Endothelial cell of umbilical vein (primary cell): Measurements from ENCODE around the gene ADGRG3. TPM values are rescaled to one million over a fixed set of nuclear protein-coding genes. Genes with fewer than 3 reads are reported as not detected.

Experiments used
- BruUV-seq: library from RNA; stranded (reverse); fragments of 400-500 nt; replicated peaks from 2 replicates; lab custom pipeline; 2021; lab: Mats Ljungman, UMichigan
- CTCF ChIA-PET: fragments of 300-600, 350-600 bp; sonication (Branson Sonifier 250); formaldehyde crosslinking; loops from one replicate; lab custom pipeline; 2021; ENCODE audit warnings: antibody characterized with exemption, inconsistent platforms; lab: Charles Lee
- POLR2A ChIA-PET: fragments of 300-600, 350-600 bp; sonication (Branson Sonifier 250); formaldehyde crosslinking; loops from one replicate; lab custom pipeline; 2021; ENCODE audit warnings: antibody characterized with exemption, inconsistent platforms; lab: Charles Lee
- DNase-seq: peaks from one replicate; pipeline ENCODE4 v3.0.0-alpha.2; 2011; ENCODE audit warnings: low read depth, low spot score
- FAIRE-seq: peaks from 2 replicates; lab custom pipeline; 2011; peaks lifted over from hg19 to GRCh38; lab: Jason Lieb, UNC
- H2AFZ ChIP-seq: 2 replicates; pipeline ENCODE4 v1.6.0; 2012; ENCODE audit warnings: low read depth, low read length, control low read depth, inconsistent platforms
- H3K27ac ChIP-seq: 2 replicates; pipeline ENCODE4 v1.5.1; 2011; ENCODE audit warnings: low read depth, mild to moderate bottlenecking, control low read depth, low read length, moderate library complexity; ENCODE audit not compliant: insufficient read depth
- H3K27me3 ChIP-seq, 2 experiments: 2 replicates each; pipeline versions ENCODE4 v1.6.0 to v1.6.1; 2011; ENCODE audit warnings: low read length in 2 of 2, mixed read lengths in 1 of 2; ENCODE audit not compliant: control insufficient read depth in 2 of 2, insufficient read depth in 2 of 2
- H3K36me3 ChIP-seq, 2 experiments: 2 replicates in 1 of 2; 3 replicates in 1 of 2; pipeline ENCODE4 v1.5.1; 2011; ENCODE audit warnings: low read length in 2 of 2, mild to moderate bottlenecking in 1 of 2, moderate library complexity in 1 of 2; ENCODE audit not compliant: control insufficient read depth in 2 of 2, insufficient read depth in 2 of 2; ENCODE audit errors: extremely low read depth in 1 of 2
- H3K4me1 ChIP-seq: 3 replicates; pipeline ENCODE4 v1.5.1; 2011; ENCODE audit warnings: mild to moderate bottlenecking, low read length; ENCODE audit not compliant: control insufficient read depth, insufficient read depth; ENCODE audit errors: extremely low read depth
- H3K4me2 ChIP-seq: 2 replicates; pipeline ENCODE4 v1.6.1; 2011; ENCODE audit warnings: low read length, control low read depth, mixed read lengths; ENCODE audit not compliant: insufficient read depth
- H3K4me3 ChIP-seq, 3 experiments: fragments of 200-600 bp in 1 of 3; sonication (generic), shearing (Covaris generic) in 1 of 3; replicated peaks in 1 of 3; 2 replicates each; pipeline ENCODE4 v1.5.1; 2011 to 2016; ENCODE audit warnings: control low read depth in 3 of 3, low read length in 3 of 3, mild to moderate bottlenecking in 2 of 3, inconsistent platforms in 1 of 3, low read depth in 1 of 3, moderate library complexity in 1 of 3; ENCODE audit not compliant: insufficient read depth in 1 of 3
- H3K79me2 ChIP-seq: 2 replicates; pipeline ENCODE4 v1.6.0; 2012; ENCODE audit warnings: low read length, inconsistent platforms; ENCODE audit not compliant: control insufficient read depth, insufficient read depth
- H3K9ac ChIP-seq: replicated peaks from 2 replicates; pipeline ENCODE3; 2011; ENCODE audit warnings: low read length, control low read depth; ENCODE audit not compliant: insufficient read depth; ENCODE audit errors: extremely low read depth
- H3K9me1 ChIP-seq: replicated peaks from 3 replicates; pipeline ENCODE4 v1.6.0; 2011; ENCODE audit warnings: mild to moderate bottlenecking, low read length; ENCODE audit not compliant: control insufficient read depth, insufficient read depth; ENCODE audit errors: extremely low read depth
- H3K9me3 ChIP-seq: replicated peaks from 2 replicates; pipeline ENCODE4 v1.5.1; 2012; ENCODE audit warnings: low read length, inconsistent platforms; ENCODE audit not compliant: control insufficient read depth, insufficient read depth
- H4K20me1 ChIP-seq: replicated peaks from 2 replicates; pipeline ENCODE3; 2011; ENCODE audit warnings: mild to moderate bottlenecking, low read length; ENCODE audit not compliant: control insufficient read depth, insufficient read depth; ENCODE audit errors: extremely low read depth
- EZH2 ChIP-seq: IDR thresholded peaks from 2 replicates; pipeline ENCODE4 v1.6.1; 2012; ENCODE audit warnings: borderline replicate concordance, low read depth, mild to moderate bottlenecking, moderate library complexity, low read length, inconsistent platforms; ENCODE audit not compliant: severe bottlenecking
- FOS ChIP-seq: IDR thresholded peaks from 2 replicates; pipeline ENCODE4 v1.6.1; 2011; ENCODE audit warnings: mild to moderate bottlenecking, low read length, moderate library complexity, borderline replicate concordance; ENCODE audit not compliant: insufficient read depth
- GATA2 ChIP-seq: IDR thresholded peaks from 2 replicates; pipeline ENCODE4 v1.7.0; 2011; ENCODE audit warnings: low read depth, mild to moderate bottlenecking, moderate library complexity, mixed read lengths, low read length; ENCODE audit not compliant: insufficient read length, insufficient read depth
- JUN ChIP-seq: IDR thresholded peaks from 2 replicates; pipeline ENCODE4 v1.6.1; 2011; ENCODE audit warnings: borderline replicate concordance, low read depth; ENCODE audit not compliant: insufficient read length, insufficient read depth
- MYC ChIP-seq: IDR thresholded peaks from one replicate; pipeline ENCODE4 v1.6.1; 2011; ENCODE audit warnings: mild to moderate bottlenecking, low read depth, low read length
- POLR2A ChIP-seq: IDR thresholded peaks from 2 replicates; pipeline ENCODE4 v1.6.1; 2012; ENCODE audit warnings: low read depth, mild to moderate bottlenecking, control low read depth, low read length
- POLR2AphosphoS5 ChIP-seq: IDR thresholded peaks from 2 replicates; pipeline ENCODE4 v1.6.1; 2012; ENCODE audit warnings: low read depth, mild to moderate bottlenecking, control low read depth, low read length, moderate library complexity; ENCODE audit not compliant: insufficient read depth
- dilution Hi-C: fragments of 300-500 bp; cut with MboI; formaldehyde crosslinking; loops from one replicate; pipeline ENCODE4 v1.15.0; 2019; ENCODE audit warnings: low sequenced_read_pairs; ENCODE audit not compliant: extremely low pct_ligation_motif_present
- intact Hi-C: fragments of 100-400 bp; cut with micrococcal nuclease; formaldehyde crosslinking; loops from one replicate; pipeline ENCODE4 v1.10.0; 2022
- polyA plus RNA-seq, 4 experiments: library from polyadenylated mRNA; depleted of rRNA in 3 of 4; stranded (reverse) in 3 of 4; unstranded in 1 of 4; fragments of >200 nt; gene quantifications; 2 replicates each; pipeline versions ENCODE4 v1.2.1 to v1.2.3, GENCODE V29; 2011 to 2012; ENCODE audit warnings: missing spikeins in 1 of 4
- total RNA-seq: library from RNA; stranded (reverse); gene quantifications from 2 replicates; pipeline ENCODE4 v1.2.3, GENCODE V29; 2021
- TF ChIP-seq, protein P1 (sequence below): IDR thresholded peaks from 2 replicates; pipeline ENCODE4 v1.6.1; 2011; ENCODE audit not compliant: insufficient read depth, insufficient read length
- TF ChIP-seq, protein P2 (sequence below), 2 donors: IDR thresholded peaks; 1 replicate in 1 of 2; 2 replicates in 1 of 2; pipeline ENCODE4 v1.5.1; 2011; ENCODE audit warnings: low read length in 2 of 2, mild to moderate bottlenecking in 2 of 2, moderate library complexity in 2 of 2, control low read depth in 1 of 2, inconsistent platforms in 1 of 2, low read depth in 1 of 2; ENCODE audit not compliant: insufficient read depth in 1 of 2; ENCODE audit errors: extremely low read depth in 1 of 2

ADGRG3 gene
- total and polyA plus RNA-seq, 2 donors (not counting 3 experiments of a cell fraction or from before 2014, with no cell fraction given): not detected

DNA sequence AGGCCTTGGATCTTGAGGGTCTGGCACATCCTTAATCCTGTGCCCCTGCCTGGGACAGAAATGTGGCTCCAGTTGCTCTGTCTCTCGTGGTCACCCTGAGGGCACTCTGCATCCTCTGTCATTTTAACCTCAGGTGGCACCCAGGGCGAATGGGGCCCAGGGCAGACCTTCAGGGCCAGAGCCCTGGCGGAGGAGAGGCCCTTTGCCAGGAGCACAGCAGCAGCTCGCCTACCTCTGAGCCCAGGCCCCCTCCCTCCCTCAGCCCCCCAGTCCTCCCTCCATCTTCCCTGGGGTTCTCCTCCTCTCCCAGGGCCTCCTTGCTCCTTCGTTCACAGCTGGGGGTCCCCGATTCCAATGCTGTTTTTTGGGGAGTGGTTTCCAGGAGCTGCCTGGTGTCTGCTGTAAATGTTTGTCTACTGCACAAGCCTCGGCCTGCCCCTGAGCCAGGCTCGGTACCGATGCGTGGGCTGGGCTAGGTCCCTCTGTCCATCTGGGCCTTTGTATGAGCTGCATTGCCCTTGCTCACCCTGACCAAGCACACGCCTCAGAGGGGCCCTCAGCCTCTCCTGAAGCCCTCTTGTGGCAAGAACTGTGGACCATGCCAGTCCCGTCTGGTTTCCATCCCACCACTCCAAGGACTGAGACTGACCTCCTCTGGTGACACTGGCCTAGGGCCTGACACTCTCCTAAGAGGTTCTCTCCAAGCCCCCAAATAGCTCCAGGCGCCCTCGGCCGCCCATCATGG, 4.0 kb upstream of the ADGRG3 start:
- dilution Hi-C loops (no loop called here), intact Hi-C loops (no loop called here)
- Histone ChIP-seq H3K4me3 (no peak overlapping the region), H3K9ac (no peak overlapping the region), H3K9me3 (no peaks in the 10 kb centered on the region), H3K79me2 (no peaks in the 10 kb centered on the region), H3K4me1 (no peaks in the 10 kb centered on the region), H3K27me3 (no peaks in the 10 kb centered on the region), H3K27ac (no peak overlapping the region), H3K4me2 (no peak overlapping the region), H4K20me1 (no peaks in the 10 kb centered on the region), H3K36me3 (peaks cover 2 to 3% of the 10 kb centered on the region in 2 experiments), H3K9me1 (no peaks in the 10 kb centered on the region), H2AFZ (no peak overlapping the region)
- DNase-seq (no peak), FAIRE-seq (no peak)
- POLR2A ChIA-PET: no interaction called here
- BruUV-seq: TSS peak; percentile 85
- TF ChIP-seq EZH2 (no peak), POLR2AphosphoS5 (no peak), FOS (no peak), JUN (no peak), GATA2 (no peak), POLR2A (no peak), MYC (no peak)
- TF ChIP-seq, protein P1, sequence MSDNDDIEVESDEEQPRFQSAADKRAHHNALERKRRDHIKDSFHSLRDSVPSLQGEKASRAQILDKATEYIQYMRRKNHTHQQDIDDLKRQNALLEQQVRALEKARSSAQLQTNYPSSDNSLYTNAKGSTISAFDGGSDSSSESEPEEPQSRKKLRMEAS: no peak
- TF ChIP-seq, protein P2, sequence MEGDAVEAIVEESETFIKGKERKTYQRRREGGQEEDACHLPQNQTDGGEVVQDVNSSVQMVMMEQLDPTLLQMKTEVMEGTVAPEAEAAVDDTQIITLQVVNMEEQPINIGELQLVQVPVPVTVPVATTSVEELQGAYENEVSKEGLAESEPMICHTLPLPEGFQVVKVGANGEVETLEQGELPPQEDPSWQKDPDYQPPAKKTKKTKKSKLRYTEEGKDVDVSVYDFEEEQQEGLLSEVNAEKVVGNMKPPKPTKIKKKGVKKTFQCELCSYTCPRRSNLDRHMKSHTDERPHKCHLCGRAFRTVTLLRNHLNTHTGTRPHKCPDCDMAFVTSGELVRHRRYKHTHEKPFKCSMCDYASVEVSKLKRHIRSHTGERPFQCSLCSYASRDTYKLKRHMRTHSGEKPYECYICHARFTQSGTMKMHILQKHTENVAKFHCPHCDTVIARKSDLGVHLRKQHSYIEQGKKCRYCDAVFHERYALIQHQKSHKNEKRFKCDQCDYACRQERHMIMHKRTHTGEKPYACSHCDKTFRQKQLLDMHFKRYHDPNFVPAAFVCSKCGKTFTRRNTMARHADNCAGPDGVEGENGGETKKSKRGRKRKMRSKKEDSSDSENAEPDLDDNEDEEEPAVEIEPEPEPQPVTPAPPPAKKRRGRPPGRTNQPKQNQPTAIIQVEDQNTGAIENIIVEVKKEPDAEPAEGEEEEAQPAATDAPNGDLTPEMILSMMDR (IDR thresholded peaks at IDR 0.05; ENCODE audit: extremely low read depth in 1 of 2, insufficient read depth in 1 of 2, low read depth in 1 of 2, low read length in 2 of 2): no peak
- CTCF ChIA-PET: interaction anchor here (0.9 to 1.8 kb wide), 2 partner anchors 73 to 87 kb away, joined by 3 to 12 read pairs; no protein-coding TSS in a partner anchor
